GM18526 (cell line): ENCODE measurements around the gene SMIM20.

Experiments used
- POLR2A ChIP-seq: IDR thresholded peaks from 3 replicates; pipeline ENCODE4 v1.6.1; 2011; ENCODE audit not compliant: insufficient read length; ENCODE audit errors: extremely low read depth

The SMIM20 gene

GRCh38 chr4:25888781-25889180 lies 25.2 kb upstream of the SMIM20 start:
- no peak for TF ChIP-seq POLR2A

- no peak for TF ChIP-seq POLR2A
These were observed 24.2 kb upstream of the SMIM20 start for GRCh38 chr4:25889589-25890503.

- no peak for TF ChIP-seq POLR2A
These were observed 23.2 kb upstream of the SMIM20 start for GRCh38 chr4:25890571-25891485.

DNA sequence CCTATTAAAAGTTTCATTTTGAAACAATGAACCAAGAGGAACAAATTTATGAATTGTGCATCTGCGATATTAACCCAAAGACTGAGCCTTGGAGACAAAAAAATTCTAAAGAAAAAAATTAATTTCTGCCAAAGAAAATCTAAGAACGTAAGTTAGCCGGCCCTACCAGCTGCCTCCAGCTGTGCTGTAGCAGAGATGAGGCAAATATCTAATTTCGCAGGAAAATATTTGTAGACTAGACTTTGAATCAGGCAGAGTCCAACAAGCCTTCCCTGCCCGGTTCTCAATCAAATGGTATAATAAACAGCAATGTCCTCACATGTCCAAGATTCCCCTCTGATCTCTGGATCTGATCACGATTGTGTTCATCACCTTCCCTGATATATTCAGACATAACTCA lies 21.2 kb upstream of the SMIM20 start:
- TF ChIP-seq POLR2A: no peak

- TF ChIP-seq POLR2A: no peak
These were observed 17.1 kb upstream of the SMIM20 start for GRCh38 chr4:25896776-25897539.

- no peak for TF ChIP-seq POLR2A
These were observed 13.7 kb upstream of the SMIM20 start for GRCh38 chr4:25900310-25900709.

GRCh38 chr4:25901030-25901430 lies 13.0 kb upstream of the SMIM20 start:
- TF ChIP-seq POLR2A: no peak

DNA sequence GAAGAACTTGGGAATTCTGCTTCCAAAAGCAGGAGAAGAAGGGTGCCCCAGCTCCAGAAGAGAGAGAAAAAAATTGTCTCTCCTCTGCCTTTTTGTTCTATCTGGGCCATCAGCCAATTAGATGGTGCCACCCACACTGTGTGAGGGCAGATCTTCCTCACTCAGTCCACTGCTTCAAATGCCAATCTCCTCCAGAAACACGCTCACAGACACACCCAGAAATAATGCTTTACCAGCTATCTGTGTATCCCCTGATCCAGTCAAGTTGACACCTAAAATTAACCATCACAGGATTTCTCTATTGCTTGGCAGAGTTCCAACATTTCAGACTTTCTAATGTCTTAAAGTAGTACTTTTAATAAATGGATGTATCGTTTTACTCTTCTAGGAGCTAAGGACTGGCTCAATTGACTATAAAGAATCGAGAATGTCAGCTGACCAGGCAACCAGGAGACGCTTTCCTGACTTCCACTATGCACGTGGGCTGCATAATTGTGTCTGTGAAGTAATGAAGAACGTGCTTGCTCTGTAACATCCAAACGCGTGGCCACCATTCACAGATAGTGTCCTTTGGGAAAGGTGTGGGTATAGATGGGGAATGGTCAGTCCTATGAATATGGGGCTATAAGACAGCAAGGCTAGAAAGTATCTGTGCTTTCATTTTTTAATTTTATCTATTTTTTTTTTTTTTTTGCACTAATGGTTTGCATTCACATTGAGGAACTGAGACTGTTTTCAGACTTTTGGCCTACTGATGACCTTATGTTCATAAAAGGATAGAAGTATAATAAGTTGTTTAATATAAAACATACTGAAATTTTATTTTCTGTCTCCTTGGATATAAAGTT lies 9.9 kb upstream of the SMIM20 start:
- no peak for TF ChIP-seq POLR2A

GRCh38 chr4:25904748-25905082 lies 9.3 kb upstream of the SMIM20 start:
- no peak for TF ChIP-seq POLR2A

GRCh38 chr4:25905371-25905770 lies 8.6 kb upstream of the SMIM20 start:
- no peak for TF ChIP-seq POLR2A

DNA sequence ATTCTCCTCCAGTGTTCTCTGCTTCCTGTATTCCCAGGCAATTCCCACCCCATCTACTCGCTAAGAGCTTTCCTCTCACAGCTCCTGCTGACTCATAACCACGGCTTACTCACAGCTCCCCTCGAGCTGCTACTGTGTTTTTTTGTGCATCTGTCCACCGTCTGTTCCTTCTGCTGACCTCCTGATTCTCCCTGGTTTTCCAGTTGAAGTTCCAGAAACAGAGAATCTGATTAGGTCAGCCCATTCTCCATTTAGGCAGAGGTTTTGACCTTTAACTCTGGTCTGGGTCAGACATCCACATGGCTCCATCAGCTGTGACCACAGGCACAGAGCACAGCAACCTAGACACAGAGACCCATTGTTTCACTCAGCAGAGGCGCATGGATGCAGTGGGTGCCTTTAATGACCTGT lies 5.5 kb upstream of the SMIM20 start:
- no peak for TF ChIP-seq POLR2A

GRCh38 chr4:25911356-25911755 lies 2.7 kb upstream of the SMIM20 start:
- TF ChIP-seq POLR2A: no peak

GRCh38 chr4:25913056-25913850 lies 767 bp upstream of the SMIM20 start:
- TF ChIP-seq POLR2A: no peak
